Liver (tissue), 9 donors: ENCODE measurements around the gene VEGFA. TPM values are rescaled to one million over a fixed set of nuclear protein-coding genes. Genes with fewer than 3 reads are reported as not detected.

Source experiments
- DNase-seq: peaks from one replicate; pipeline ENCODE4 v3.0.0-alpha.2; 2017; ENCODE audit warnings: low spot score
- H3K27ac ChIP-seq, 2 donors: one replicate each; pipeline ENCODE4 v1.7.0; 2013; ENCODE audit warnings: inconsistent platforms in 2 of 2, low read length in 2 of 2, control low read depth in 1 of 2, low read depth in 1 of 2, mild to moderate bottlenecking in 1 of 2
- H3K27me3 ChIP-seq, 4 donors: one replicate each; pipeline versions ENCODE4 v1.6.1 to v1.7.0; 2013; ENCODE audit warnings: low read length in 3 of 4, inconsistent platforms in 1 of 4, mild to moderate bottlenecking in 1 of 4, moderate library complexity in 1 of 4; ENCODE audit not compliant: control insufficient read depth in 4 of 4, insufficient read depth in 4 of 4
- H3K36me3 ChIP-seq, 4 donors: one replicate each; pipeline versions ENCODE4 v1.6.1 to v1.7.0; 2013; ENCODE audit warnings: low read length in 3 of 4, mild to moderate bottlenecking in 3 of 4, low read depth in 1 of 4, moderate library complexity in 1 of 4; ENCODE audit not compliant: control insufficient read depth in 4 of 4, insufficient read depth in 3 of 4
- H3K4me1 ChIP-seq, 4 donors: one replicate each; pipeline versions ENCODE4 v1.6.1 to v1.7.0; 2013; ENCODE audit warnings: low read length in 3 of 4, mild to moderate bottlenecking in 3 of 4, moderate library complexity in 1 of 4; ENCODE audit not compliant: control insufficient read depth in 4 of 4, insufficient read depth in 4 of 4
- H3K4me3 ChIP-seq, 3 donors: one replicate each; pipeline versions ENCODE4 v1.6.1 to v1.7.0; 2013; ENCODE audit warnings: low read length in 3 of 3, control low read depth in 1 of 3, low read depth in 1 of 3, mild to moderate bottlenecking in 1 of 3
- H3K9ac ChIP-seq, 2 donors: one replicate each; pipeline ENCODE4 v1.7.0; 2013; ENCODE audit warnings: low read length in 2 of 2, mild to moderate bottlenecking in 2 of 2, moderate library complexity in 2 of 2, control low read depth in 1 of 2, low read depth in 1 of 2
- H3K9me3 ChIP-seq, 4 donors: one replicate each; pipeline versions ENCODE4 v1.6.1 to v1.7.0; 2013; ENCODE audit warnings: low read length in 3 of 4; ENCODE audit not compliant: control insufficient read depth in 4 of 4
- EGR1 ChIP-seq, 2 donors: IDR thresholded peaks; 2 replicates each; pipeline ENCODE4 v1.6.1; 2016 to 2018; ENCODE audit warnings: antibody characterized with exemption in 2 of 2, low read depth in 2 of 2
- FOXA1 ChIP-seq: IDR thresholded peaks from 2 replicates; pipeline ENCODE4 v1.6.1; 2016; ENCODE audit warnings: antibody characterized with exemption
- FOXA2 ChIP-seq: IDR thresholded peaks from 2 replicates; pipeline ENCODE4 v1.6.1; 2016; ENCODE audit warnings: antibody characterized with exemption
- GABPA ChIP-seq, 2 donors: IDR thresholded peaks in 1 of 2; conservative IDR thresholded peaks in 1 of 2; 2 replicates each; pipeline ENCODE4 v1.6.1; 2016; ENCODE audit warnings: antibody characterized with exemption in 2 of 2, mild to moderate bottlenecking in 1 of 2, moderate library complexity in 1 of 2
- HNF4A ChIP-seq, 2 donors: conservative IDR thresholded peaks; 2 replicates each; pipeline ENCODE4 v1.6.1; 2016; ENCODE audit warnings: antibody characterized with exemption in 2 of 2, mild to moderate bottlenecking in 2 of 2
- HNF4G ChIP-seq: IDR thresholded peaks from 2 replicates; pipeline ENCODE4 v1.6.1; 2016; ENCODE audit warnings: antibody characterized with exemption
- JUND ChIP-seq, 2 donors: IDR thresholded peaks; 2 replicates each; pipeline ENCODE4 v1.6.1; 2016; ENCODE audit warnings: antibody characterized with exemption in 2 of 2
- NR2F2 ChIP-seq: IDR thresholded peaks from 2 replicates; pipeline ENCODE4 v1.6.1; 2016; ENCODE audit warnings: antibody characterized with exemption
- RAD21 ChIP-seq, 2 donors: IDR thresholded peaks; 2 replicates each; pipeline ENCODE4 v1.6.1; 2016; ENCODE audit warnings: antibody characterized with exemption in 2 of 2, mild to moderate bottlenecking in 2 of 2
- RXRA ChIP-seq, 2 donors: IDR thresholded peaks; 2 replicates each; pipeline ENCODE4 v1.6.1; 2017 to 2018; ENCODE audit warnings: antibody characterized with exemption in 2 of 2, mild to moderate bottlenecking in 1 of 2
- SP1 ChIP-seq: IDR thresholded peaks from 2 replicates; pipeline ENCODE4 v1.6.1; 2018; ENCODE audit warnings: antibody characterized with exemption, mild to moderate bottlenecking
- TAF1 ChIP-seq: conservative IDR thresholded peaks from 2 replicates; pipeline ENCODE4 v1.6.1; 2016; ENCODE audit warnings: antibody characterized with exemption, mild to moderate bottlenecking
- YY1 ChIP-seq: IDR thresholded peaks from 2 replicates; pipeline ENCODE4 v1.6.1; 2016; ENCODE audit warnings: antibody characterized with exemption, mild to moderate bottlenecking
- WGBS: extraction: QIAGEN DNeasy Blood & Tissue Kit; methylation state at CpG from one replicate; pipeline ENCODE4 v1.1.7; 2013; 5-methylcytosine and 5-hydroxymethylcytosine counted together
- polyA plus RNA-seq, 2 donors: library from polyadenylated mRNA; stranded (reverse) in 1 of 2; unstranded in 1 of 2; fragments of 200-250 nt in 1 of 2; fragments of >200 nt in 1 of 2; fragmentation: Nextera tagmentation in 1 of 2; extraction: Ambion mirVana in 1 of 2; gene quantifications; one replicate each; pipeline versions ENCODE4 v1.2.1 to v1.2.3, GENCODE V29; 2013 to 2015
- total RNA-seq, 2 donors: library from RNA; depleted of rRNA; stranded (reverse); fragments of >200 nt; gene quantifications; one replicate each; pipeline ENCODE4 v1.2.3, GENCODE V29; 2014
- TF ChIP-seq, protein P1 (sequence below): IDR thresholded peaks from 2 replicates; pipeline ENCODE4 v1.6.1; 2016; ENCODE audit warnings: antibody characterized with exemption, mild to moderate bottlenecking
- TF ChIP-seq, protein P2 (sequence below): IDR thresholded peaks from 2 replicates; pipeline ENCODE4 v1.6.1; 2016; ENCODE audit warnings: antibody characterized with exemption
- TF ChIP-seq, protein P3 (sequence below): IDR thresholded peaks from 2 replicates; pipeline ENCODE4 v1.6.1; 2016; ENCODE audit warnings: antibody characterized with exemption
- TF ChIP-seq, protein P4 (sequence below): fragments of 150-350 bp; IDR thresholded peaks from 2 replicates; pipeline ENCODE4 v1.5.1; 2017; ENCODE audit warnings: improper control_type of control experiment, low read depth, low read length; ENCODE audit not compliant: missing input control
- TF ChIP-seq, protein P5 (sequence below): IDR thresholded peaks from 2 replicates; pipeline ENCODE4 v1.6.1; 2016; ENCODE audit warnings: antibody characterized with exemption
- donor health status: healthy.
- donor health status: healthy.
- donor health status: healthy.
- donor health status: healthy.
- donor health status: healthy.

VEGFA gene
- total and polyA plus RNA-seq, 4 donors = 14.7 to 160 (median 65.2) TPM

DNA sequence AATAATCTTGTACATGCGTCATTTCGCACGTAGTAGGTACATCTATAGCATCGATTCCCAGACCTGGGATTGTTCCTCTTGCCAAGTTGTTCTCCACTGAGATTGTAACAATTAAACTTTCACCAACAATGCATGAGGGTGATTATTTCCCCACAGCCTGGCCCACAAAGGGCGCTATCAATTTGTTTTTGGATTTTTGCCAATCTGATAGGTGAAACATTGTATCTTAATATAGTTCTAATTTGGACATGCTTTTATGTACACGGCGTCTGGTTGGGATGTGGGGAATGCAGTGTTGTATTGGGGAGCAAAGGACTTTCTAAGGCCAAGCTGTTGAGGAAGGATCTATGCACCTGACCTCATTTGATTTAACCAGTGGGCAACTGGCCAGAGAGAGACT is 59.5 kb downstream of the VEGFA start:
- peaks cover 3 to 19% (median 15%) of the 10 kb centered on the region in 4 donors for H3K4me1 ChIP-seq
- 74% methylated on average over 7 of the region's 7 CpGs for WGBS
- H3K4me3 ChIP-seq = no peak overlapping the region
- H3K9me3 ChIP-seq = no peaks in the 10 kb centered on the region
- no peak overlapping the region for H3K27ac ChIP-seq
- no peak for TF ChIP-seq RAD21 (IDR thresholded peaks at IDR 0.05)
- TF ChIP-seq NR2F2 = no peak
- TF ChIP-seq, protein P1, sequence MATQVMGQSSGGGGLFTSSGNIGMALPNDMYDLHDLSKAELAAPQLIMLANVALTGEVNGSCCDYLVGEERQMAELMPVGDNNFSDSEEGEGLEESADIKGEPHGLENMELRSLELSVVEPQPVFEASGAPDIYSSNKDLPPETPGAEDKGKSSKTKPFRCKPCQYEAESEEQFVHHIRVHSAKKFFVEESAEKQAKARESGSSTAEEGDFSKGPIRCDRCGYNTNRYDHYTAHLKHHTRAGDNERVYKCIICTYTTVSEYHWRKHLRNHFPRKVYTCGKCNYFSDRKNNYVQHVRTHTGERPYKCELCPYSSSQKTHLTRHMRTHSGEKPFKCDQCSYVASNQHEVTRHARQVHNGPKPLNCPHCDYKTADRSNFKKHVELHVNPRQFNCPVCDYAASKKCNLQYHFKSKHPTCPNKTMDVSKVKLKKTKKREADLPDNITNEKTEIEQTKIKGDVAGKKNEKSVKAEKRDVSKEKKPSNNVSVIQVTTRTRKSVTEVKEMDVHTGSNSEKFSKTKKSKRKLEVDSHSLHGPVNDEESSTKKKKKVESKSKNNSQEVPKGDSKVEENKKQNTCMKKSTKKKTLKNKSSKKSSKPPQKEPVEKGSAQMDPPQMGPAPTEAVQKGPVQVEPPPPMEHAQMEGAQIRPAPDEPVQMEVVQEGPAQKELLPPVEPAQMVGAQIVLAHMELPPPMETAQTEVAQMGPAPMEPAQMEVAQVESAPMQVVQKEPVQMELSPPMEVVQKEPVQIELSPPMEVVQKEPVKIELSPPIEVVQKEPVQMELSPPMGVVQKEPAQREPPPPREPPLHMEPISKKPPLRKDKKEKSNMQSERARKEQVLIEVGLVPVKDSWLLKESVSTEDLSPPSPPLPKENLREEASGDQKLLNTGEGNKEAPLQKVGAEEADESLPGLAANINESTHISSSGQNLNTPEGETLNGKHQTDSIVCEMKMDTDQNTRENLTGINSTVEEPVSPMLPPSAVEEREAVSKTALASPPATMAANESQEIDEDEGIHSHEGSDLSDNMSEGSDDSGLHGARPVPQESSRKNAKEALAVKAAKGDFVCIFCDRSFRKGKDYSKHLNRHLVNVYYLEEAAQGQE = no peak
- H3K27me3 ChIP-seq = no peaks in the 10 kb centered on the region
- no peaks in the 10 kb centered on the region for H3K36me3 ChIP-seq
- DNase-seq = no peak
- no peak overlapping the region for H3K9ac ChIP-seq

DNA sequence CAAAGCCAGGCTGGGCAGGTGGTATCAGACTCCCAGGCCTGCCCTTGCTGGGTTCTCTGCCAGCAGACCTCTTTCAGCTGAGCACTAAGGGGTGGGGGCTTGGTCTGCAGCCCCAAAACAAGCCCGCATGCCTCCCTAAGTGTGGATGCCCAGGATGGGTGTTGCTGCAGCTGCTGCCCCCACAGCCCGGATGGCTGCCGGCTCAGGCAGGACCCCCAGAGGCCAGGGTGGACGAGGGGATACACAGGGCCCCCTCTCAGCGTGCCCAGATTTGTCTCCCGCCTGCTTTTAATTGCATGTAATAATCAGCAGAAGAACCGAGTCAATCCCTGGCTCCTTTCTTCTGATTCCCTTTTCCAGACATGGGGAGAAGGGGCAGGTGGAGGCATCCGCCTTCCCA is 60.8 kb downstream of the VEGFA start:
- DNase-seq = no peak
- Histone ChIP-seq H3K9ac (no peak overlapping the region), H3K36me3 (no peaks in the 10 kb centered on the region), H3K4me3 (no peak overlapping the region), H3K9me3 (no peaks in the 10 kb centered on the region), H3K27me3 (no peaks in the 10 kb centered on the region), H3K4me1 (peaks cover 3 to 6% (median 4%) of the 10 kb centered on the region in 4 donors), H3K27ac (no peak overlapping the region)
- WGBS = 85% methylated on average over 8 of the region's 8 CpGs
- TF ChIP-seq SP1 (no peak), RAD21 (IDR thresholded peaks at IDR 0.05) (no peak), TAF1 (no peak), HNF4A (conservative IDR thresholded peaks at IDR 0.05) (no peak), FOXA2 (no peak), NR2F2 (no peak), YY1 (no peak), GABPA (IDR thresholded peaks at IDR 0.05 in 1 of 2, conservative IDR thresholded peaks at IDR 0.05 in 1 of 2) (no peak), JUND (IDR thresholded peaks at IDR 0.05) (no peak), FOXA1 (no peak), HNF4G (no peak), EGR1 (IDR thresholded peaks at IDR 0.05; ENCODE audit: low read depth in 2 of 2) (no peak), RXRA (IDR thresholded peaks at IDR 0.05) (no peak)
- TF ChIP-seq, protein P1 = no peak
- TF ChIP-seq, protein P2, sequence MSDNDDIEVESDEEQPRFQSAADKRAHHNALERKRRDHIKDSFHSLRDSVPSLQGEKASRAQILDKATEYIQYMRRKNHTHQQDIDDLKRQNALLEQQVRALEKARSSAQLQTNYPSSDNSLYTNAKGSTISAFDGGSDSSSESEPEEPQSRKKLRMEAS = no peak
- TF ChIP-seq, protein P3, sequence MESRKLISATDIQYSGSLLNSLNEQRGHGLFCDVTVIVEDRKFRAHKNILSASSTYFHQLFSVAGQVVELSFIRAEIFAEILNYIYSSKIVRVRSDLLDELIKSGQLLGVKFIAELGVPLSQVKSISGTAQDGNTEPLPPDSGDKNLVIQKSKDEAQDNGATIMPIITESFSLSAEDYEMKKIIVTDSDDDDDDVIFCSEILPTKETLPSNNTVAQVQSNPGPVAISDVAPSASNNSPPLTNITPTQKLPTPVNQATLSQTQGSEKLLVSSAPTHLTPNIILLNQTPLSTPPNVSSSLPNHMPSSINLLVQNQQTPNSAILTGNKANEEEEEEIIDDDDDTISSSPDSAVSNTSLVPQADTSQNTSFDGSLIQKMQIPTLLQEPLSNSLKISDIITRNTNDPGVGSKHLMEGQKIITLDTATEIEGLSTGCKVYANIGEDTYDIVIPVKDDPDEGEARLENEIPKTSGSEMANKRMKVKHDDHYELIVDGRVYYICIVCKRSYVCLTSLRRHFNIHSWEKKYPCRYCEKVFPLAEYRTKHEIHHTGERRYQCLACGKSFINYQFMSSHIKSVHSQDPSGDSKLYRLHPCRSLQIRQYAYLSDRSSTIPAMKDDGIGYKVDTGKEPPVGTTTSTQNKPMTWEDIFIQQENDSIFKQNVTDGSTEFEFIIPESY = no peak
- TF ChIP-seq, protein P4, sequence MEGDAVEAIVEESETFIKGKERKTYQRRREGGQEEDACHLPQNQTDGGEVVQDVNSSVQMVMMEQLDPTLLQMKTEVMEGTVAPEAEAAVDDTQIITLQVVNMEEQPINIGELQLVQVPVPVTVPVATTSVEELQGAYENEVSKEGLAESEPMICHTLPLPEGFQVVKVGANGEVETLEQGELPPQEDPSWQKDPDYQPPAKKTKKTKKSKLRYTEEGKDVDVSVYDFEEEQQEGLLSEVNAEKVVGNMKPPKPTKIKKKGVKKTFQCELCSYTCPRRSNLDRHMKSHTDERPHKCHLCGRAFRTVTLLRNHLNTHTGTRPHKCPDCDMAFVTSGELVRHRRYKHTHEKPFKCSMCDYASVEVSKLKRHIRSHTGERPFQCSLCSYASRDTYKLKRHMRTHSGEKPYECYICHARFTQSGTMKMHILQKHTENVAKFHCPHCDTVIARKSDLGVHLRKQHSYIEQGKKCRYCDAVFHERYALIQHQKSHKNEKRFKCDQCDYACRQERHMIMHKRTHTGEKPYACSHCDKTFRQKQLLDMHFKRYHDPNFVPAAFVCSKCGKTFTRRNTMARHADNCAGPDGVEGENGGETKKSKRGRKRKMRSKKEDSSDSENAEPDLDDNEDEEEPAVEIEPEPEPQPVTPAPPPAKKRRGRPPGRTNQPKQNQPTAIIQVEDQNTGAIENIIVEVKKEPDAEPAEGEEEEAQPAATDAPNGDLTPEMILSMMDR = no peak
- TF ChIP-seq, protein P5, sequence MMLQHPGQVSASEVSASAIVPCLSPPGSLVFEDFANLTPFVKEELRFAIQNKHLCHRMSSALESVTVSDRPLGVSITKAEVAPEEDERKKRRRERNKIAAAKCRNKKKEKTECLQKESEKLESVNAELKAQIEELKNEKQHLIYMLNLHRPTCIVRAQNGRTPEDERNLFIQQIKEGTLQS = no peak
